Measurements from ENCODE around the gene CADM1. TPM values are rescaled to one million over a fixed set of nuclear protein-coding genes. Genes with fewer than 3 reads are reported as not detected.

The CADM1 gene
- total RNA-seq, 2 donors from 2014 or later: 0.18 TPM; not detected in 1

GRCh38 chr11:115133475-115134209 lies 370.6 kb downstream of the CADM1 start:
- no peak overlapping the region for H3K27ac Mint-ChIP-seq
- H3K36me3 Mint-ChIP-seq: no peaks in the 10 kb centered on the region
- peaks cover 0 to 6% of the 10 kb centered on the region in 2 donors for H3K9me3 Mint-ChIP-seq
- ATAC-seq (no peak), DNase-seq (ENCODE audit: low spot score in 2 of 2) (no peak)

- ATAC-seq (no peak), DNase-seq (ENCODE audit: low spot score in 2 of 2) (no peak)
- Mint-ChIP-seq H3K9me3 (peaks cover 0 to 6% of the 10 kb centered on the region in 2 donors), H3K36me3 (no peaks in the 10 kb centered on the region), H3K27ac (no peak overlapping the region)
Observed at GRCh38 chr11:115132436-115133228, 371.6 kb downstream of the CADM1 start.

- no peak for ATAC-seq
- H3K27ac Mint-ChIP-seq: no peak overlapping the region
Observed at GRCh38 chr11:115129473-115130289, 374.5 kb downstream of the CADM1 start.

GRCh38 chr11:115128226-115128625 lies 376.0 kb downstream of the CADM1 start:
- Mint-ChIP-seq H3K9me3 (no peaks in the 10 kb centered on the region), H3K36me3 (no peaks in the 10 kb centered on the region), H3K27ac (no peak overlapping the region)
- DNase-seq (ENCODE audit: low spot score in 2 of 2): no peak
- ATAC-seq: no peak

More at GRCh38 chr11:115129473-115130289, 374.5 kb downstream of the CADM1 start:
- Mint-ChIP-seq H3K9me3 (peaks cover 0 to 6% of the 10 kb centered on the region in 2 donors), H3K36me3 (no peaks in the 10 kb centered on the region)
- no peak for DNase-seq (ENCODE audit: low spot score in 2 of 2)

- H3K27ac Mint-ChIP-seq: no peak overlapping the region
- DNase-seq (ENCODE audit: low spot score in 2 of 2) (no peak), ATAC-seq (no peak)
- H3K9me3 Mint-ChIP-seq: no peaks in the 10 kb centered on the region
- no peaks in the 10 kb centered on the region for H3K36me3 Mint-ChIP-seq
Observed at GRCh38 chr11:115127790-115128189, 376.4 kb downstream of the CADM1 start.

GRCh38 chr11:115126515-115127208 lies 377.6 kb downstream of the CADM1 start:
- no peaks in the 10 kb centered on the region for H3K9me3 Mint-ChIP-seq
- no peak overlapping the region for H3K27ac Mint-ChIP-seq
- no peaks in the 10 kb centered on the region for H3K36me3 Mint-ChIP-seq
- ATAC-seq (peak; percentile 48 to 88), DNase-seq (ENCODE audit: low spot score in 2 of 2) (no peak)

GRCh38 chr11:115126092-115126491 lies 378.1 kb downstream of the CADM1 start:
- no peak overlapping the region for H3K27ac Mint-ChIP-seq
- DNase-seq (ENCODE audit: low spot score in 2 of 2) (no peak), ATAC-seq (peak in 1 of 2 donors; percentile 43)
- H3K36me3 Mint-ChIP-seq: no peaks in the 10 kb centered on the region
- no peaks in the 10 kb centered on the region for H3K9me3 Mint-ChIP-seq

GRCh38 chr11:115124786-115125185 lies 379.4 kb downstream of the CADM1 start:
- H3K36me3 Mint-ChIP-seq: no peaks in the 10 kb centered on the region
- no peak for ATAC-seq

GRCh38 chr11:115123641-115124040 lies 380.6 kb downstream of the CADM1 start:
- H3K27ac Mint-ChIP-seq: no peak overlapping the region
- DNase-seq (ENCODE audit: low spot score in 2 of 2): no peak
- H3K36me3 Mint-ChIP-seq: no peaks in the 10 kb centered on the region
- no peaks in the 10 kb centered on the region for H3K9me3 Mint-ChIP-seq
- ATAC-seq: no peak

More at GRCh38 chr11:115124786-115125185, 379.4 kb downstream of the CADM1 start:
- Mint-ChIP-seq H3K9me3 (no peaks in the 10 kb centered on the region), H3K27ac (no peak overlapping the region)
- DNase-seq (ENCODE audit: low spot score in 2 of 2): no peak

GRCh38 chr11:115122274-115122673 lies 381.9 kb downstream of the CADM1 start:
- Mint-ChIP-seq H3K9me3 (no peaks in the 10 kb centered on the region), H3K36me3 (no peaks in the 10 kb centered on the region), H3K27ac (no peak overlapping the region)
- DNase-seq (ENCODE audit: low spot score in 2 of 2) (no peak), ATAC-seq (no peak)

Measured in activated naive CD4-positive, alpha-beta T cell treated with anti-CD3 and anti-CD28 coated beads, Interleukin-2, amount 50 U/mL, for 72 hours (primary cell).